Ishikawa (cell line): Measurements from ENCODE around the gene LHFPL2.

Experiments used
- CEBPB ChIP-seq: IDR thresholded peaks from 2 replicates; pipeline ENCODE4 v1.6.1; 2012
- CREB1 ChIP-seq: IDR thresholded peaks from 2 replicates; pipeline ENCODE4 v1.6.1; 2012; ENCODE audit warnings: low read depth
- EGR1 ChIP-seq: IDR thresholded peaks from 2 replicates; pipeline ENCODE4 v1.6.1; 2012
- EP300 ChIP-seq: IDR thresholded peaks from 2 replicates; pipeline ENCODE4 v1.6.1; 2012; ENCODE audit warnings: borderline replicate concordance
- FOXM1 ChIP-seq: IDR thresholded peaks from 2 replicates; pipeline ENCODE4 v1.6.1; 2012; ENCODE audit warnings: low read depth, borderline replicate concordance
- NFIC ChIP-seq: IDR thresholded peaks from 2 replicates; pipeline ENCODE4 v1.6.1; 2012
- RAD21 ChIP-seq: IDR thresholded peaks from 2 replicates; pipeline ENCODE4 v1.6.1; 2012; ENCODE audit warnings: low read depth
- TAF1 ChIP-seq: IDR thresholded peaks from 2 replicates; pipeline ENCODE4 v1.6.1; 2012; ENCODE audit warnings: low read depth, mild to moderate bottlenecking
- TCF12 ChIP-seq: IDR thresholded peaks from 2 replicates; pipeline ENCODE4 v1.6.1; 2012; ENCODE audit warnings: low read depth
- TEAD4 ChIP-seq: IDR thresholded peaks from 2 replicates; pipeline ENCODE4 v1.6.1; 2012
- YY1 ChIP-seq: IDR thresholded peaks from 2 replicates; pipeline ENCODE4 v1.6.1; 2012; ENCODE audit warnings: low read depth
- ZBTB7A ChIP-seq: IDR thresholded peaks from 2 replicates; pipeline ENCODE4 v1.6.1; 2012; ENCODE audit warnings: low read depth
- TF ChIP-seq, protein P1 (sequence below): IDR thresholded peaks from 2 replicates; pipeline ENCODE4 v1.6.1; 2012; ENCODE audit warnings: low read depth, mild to moderate bottlenecking
- TF ChIP-seq, protein P2 (sequence below): IDR thresholded peaks from 2 replicates; pipeline ENCODE4 v1.6.1; 2012
- TF ChIP-seq, protein P3 (sequence below): IDR thresholded peaks from 2 replicates; pipeline ENCODE4 v1.6.1; 2012

LHFPL2 gene

DNA sequence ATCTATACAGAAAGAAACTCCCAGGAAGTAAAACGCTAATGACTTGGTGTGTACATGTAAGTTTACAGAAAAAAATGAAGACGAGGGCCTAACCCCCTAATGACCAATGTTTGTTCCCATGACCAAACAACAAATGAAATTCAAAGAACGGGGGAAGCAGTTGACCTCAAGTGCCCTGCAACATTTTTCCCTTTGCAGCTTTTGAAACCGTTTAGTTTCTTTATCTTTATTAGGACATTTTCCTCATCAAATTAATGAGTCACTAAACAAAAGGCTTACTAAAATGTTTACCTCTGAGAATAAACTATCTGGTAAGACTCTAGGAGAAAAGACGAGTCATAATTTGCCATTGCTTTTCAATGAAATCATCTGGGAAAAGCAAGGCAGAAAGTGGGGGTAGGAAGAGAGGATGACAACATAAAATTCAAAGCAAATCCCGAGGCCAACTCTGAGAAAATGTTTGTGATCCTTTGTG, 57.4 kb downstream of the LHFPL2 start:
- no peak for TF ChIP-seq NFIC
- no peak for TF ChIP-seq TCF12
- TF ChIP-seq, protein P1, sequence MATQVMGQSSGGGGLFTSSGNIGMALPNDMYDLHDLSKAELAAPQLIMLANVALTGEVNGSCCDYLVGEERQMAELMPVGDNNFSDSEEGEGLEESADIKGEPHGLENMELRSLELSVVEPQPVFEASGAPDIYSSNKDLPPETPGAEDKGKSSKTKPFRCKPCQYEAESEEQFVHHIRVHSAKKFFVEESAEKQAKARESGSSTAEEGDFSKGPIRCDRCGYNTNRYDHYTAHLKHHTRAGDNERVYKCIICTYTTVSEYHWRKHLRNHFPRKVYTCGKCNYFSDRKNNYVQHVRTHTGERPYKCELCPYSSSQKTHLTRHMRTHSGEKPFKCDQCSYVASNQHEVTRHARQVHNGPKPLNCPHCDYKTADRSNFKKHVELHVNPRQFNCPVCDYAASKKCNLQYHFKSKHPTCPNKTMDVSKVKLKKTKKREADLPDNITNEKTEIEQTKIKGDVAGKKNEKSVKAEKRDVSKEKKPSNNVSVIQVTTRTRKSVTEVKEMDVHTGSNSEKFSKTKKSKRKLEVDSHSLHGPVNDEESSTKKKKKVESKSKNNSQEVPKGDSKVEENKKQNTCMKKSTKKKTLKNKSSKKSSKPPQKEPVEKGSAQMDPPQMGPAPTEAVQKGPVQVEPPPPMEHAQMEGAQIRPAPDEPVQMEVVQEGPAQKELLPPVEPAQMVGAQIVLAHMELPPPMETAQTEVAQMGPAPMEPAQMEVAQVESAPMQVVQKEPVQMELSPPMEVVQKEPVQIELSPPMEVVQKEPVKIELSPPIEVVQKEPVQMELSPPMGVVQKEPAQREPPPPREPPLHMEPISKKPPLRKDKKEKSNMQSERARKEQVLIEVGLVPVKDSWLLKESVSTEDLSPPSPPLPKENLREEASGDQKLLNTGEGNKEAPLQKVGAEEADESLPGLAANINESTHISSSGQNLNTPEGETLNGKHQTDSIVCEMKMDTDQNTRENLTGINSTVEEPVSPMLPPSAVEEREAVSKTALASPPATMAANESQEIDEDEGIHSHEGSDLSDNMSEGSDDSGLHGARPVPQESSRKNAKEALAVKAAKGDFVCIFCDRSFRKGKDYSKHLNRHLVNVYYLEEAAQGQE = no peak
- TF ChIP-seq, protein P2, sequence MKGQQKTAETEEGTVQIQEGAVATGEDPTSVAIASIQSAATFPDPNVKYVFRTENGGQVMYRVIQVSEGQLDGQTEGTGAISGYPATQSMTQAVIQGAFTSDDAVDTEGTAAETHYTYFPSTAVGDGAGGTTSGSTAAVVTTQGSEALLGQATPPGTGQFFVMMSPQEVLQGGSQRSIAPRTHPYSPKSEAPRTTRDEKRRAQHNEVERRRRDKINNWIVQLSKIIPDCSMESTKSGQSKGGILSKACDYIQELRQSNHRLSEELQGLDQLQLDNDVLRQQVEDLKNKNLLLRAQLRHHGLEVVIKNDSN = no peak
- no peak for TF ChIP-seq ZBTB7A

DNA sequence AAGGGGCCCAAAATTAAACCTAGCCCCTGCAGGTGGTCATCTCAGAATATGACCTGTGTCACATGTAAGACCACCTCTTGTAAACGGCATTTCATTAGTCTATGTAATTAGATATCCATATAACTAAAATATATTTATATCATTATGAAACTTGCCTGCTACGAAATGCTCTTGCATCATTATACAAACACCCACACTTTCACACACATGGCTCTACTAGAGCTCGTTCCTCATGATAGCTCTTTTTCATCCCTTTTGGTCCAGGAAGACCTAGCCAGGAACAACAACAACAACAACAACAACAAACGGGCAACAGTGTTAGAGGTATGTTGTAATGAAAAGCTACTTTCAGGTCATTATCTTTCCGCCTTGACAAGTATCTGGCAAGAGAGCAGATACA, 58.6 kb downstream of the LHFPL2 start:
- TF ChIP-seq, protein P2 = no peak
- TF ChIP-seq NFIC = no peak
- no peak for TF ChIP-seq TCF12

DNA sequence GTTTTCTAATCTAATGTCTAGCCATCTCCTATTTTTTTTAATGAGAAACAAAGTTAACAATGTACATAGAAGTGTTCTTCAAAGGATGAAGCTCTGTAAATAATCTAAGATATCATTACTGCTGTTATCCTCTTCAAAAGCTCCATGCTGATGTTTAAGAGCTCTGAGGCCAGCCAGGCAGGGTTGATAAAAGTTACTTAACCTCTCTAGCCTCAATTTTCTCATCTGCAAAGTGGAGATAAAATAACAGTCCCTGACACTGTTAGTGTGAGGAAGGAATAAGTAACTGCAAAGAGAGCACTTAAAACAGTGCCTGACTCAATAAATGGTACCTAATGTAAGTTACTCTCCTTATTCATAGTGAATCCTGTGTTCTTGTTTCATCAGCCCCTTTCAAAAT, 60.1 kb downstream of the LHFPL2 start:
- TF ChIP-seq, protein P3, sequence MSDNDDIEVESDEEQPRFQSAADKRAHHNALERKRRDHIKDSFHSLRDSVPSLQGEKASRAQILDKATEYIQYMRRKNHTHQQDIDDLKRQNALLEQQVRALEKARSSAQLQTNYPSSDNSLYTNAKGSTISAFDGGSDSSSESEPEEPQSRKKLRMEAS = no peak
- no peak for TF ChIP-seq NFIC
- TF ChIP-seq, protein P2 = no peak
- TF ChIP-seq CREB1 = no peak
- no peak for TF ChIP-seq RAD21
- TF ChIP-seq EGR1 = no peak
- no peak for TF ChIP-seq TCF12
- TF ChIP-seq TAF1 = no peak
- TF ChIP-seq CEBPB = no peak
- no peak for TF ChIP-seq TEAD4

DNA sequence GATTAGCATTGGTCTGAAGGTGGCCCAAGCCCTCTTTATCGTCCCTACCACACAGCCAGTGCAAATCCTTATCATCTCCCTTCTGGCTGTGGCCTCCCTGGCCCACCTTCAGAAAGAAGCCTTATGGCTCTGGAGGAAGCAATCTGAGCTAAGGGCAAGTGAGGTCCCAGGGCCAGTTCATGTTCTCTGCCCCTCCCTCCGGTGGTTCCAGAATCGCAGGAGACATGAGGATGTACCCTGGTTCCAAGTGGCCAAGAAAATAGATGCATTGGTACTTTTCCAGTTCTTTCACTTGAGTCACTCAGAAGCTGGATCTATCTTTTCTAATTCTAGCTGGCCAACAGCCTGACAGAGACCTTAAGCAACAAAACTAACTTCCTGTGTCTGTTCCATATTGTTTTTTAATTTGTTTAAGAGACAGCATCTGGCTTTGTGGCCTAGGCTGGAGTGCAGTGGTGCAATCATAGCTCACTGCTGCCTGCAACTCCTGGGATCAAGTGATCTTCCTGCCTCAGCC, 60.7 kb downstream of the LHFPL2 start:
- no peak for TF ChIP-seq ZBTB7A
- no peak for TF ChIP-seq RAD21
- TF ChIP-seq FOXM1 = no peak
- TF ChIP-seq, protein P2 = no peak
- TF ChIP-seq, protein P3 = no peak
- TF ChIP-seq EGR1 = no peak
- TF ChIP-seq YY1 = no peak
- no peak for TF ChIP-seq TAF1

DNA sequence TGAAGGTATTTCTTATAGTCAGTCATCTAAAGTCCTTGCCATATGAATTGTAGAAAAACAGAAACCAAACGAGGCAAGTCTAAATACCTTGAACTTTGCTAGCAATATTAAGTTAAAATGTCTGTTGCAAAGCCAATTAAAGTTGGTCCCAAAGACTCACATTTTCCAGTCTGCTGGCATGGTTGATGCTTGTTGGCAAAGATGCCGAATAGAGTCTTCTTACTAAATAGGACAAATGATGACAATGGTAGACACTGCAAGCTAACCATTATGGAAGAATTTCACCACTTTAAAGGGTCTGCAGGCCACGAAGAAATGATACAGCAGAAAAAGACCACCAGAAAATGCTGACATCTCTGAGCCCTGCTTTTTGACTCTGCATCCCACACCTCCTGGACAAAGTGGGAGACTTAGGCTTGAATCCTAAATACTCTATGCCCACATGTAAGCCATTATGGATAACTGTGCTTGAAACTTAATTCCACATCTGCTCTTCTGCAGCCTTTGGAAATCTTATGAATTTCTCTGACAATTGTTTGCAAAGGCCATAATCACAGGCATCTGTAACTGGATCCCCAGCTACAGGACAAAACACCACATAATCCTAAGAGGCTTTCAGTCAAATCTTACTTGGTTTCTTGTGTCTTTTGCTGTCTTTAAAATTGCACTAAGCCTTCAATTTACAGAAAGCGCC, 61.3 kb downstream of the LHFPL2 start:
- TF ChIP-seq TAF1 = no peak
- TF ChIP-seq EP300 = no peak
- no peak for TF ChIP-seq TCF12
- TF ChIP-seq, protein P1 = no peak
- TF ChIP-seq CREB1 = no peak
- TF ChIP-seq TEAD4 = no peak
- TF ChIP-seq, protein P2 = no peak
- no peak for TF ChIP-seq CEBPB
- no peak for TF ChIP-seq ZBTB7A
- TF ChIP-seq, protein P3 = no peak
- no peak for TF ChIP-seq FOXM1
- no peak for TF ChIP-seq RAD21
- TF ChIP-seq NFIC = no peak
- no peak for TF ChIP-seq EGR1
- TF ChIP-seq YY1 = no peak
